ENCODE results near the gene GNAI2.
A peak's percentile ranks its signal among the peaks of the same experiment; 100 is the strongest.
"Not testable (repeated sequence)": the region's sequence is repeated elsewhere in the genome, so short reads cannot be mapped to it uniquely, and the experiment has no call there.

GNAI2 gene

GRCh38 chr3:50264383-50264963, 28.5 kb downstream of the GNAI2 start:
- no peak for DNase-seq (ENCODE audit: low spot score)

GRCh38 chr3:50264964-50265485, 29.0 kb downstream of the GNAI2 start:
- no peak for DNase-seq (ENCODE audit: low spot score)

DNA sequence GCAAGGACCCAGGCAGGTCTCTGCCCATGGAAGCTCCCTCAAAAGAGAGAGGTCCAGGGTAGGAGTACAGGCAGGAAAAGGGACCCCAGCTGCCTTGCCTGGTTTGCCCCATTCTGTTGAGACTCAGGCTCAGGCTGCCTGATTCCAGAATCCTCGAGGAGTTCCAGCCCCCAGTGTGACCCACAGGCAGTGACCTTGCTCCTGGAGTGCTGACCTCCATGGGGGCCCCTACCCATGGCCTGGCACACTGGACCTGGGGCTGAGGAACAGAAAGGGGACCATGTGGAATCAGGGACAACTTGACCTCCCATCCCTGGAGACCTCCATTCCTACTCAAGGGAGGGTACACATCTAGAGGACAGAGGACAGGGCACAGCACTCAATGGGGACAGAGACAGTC, 29.6 kb downstream of the GNAI2 start:
- DNase-seq (ENCODE audit: low spot score), result no peak

DNA sequence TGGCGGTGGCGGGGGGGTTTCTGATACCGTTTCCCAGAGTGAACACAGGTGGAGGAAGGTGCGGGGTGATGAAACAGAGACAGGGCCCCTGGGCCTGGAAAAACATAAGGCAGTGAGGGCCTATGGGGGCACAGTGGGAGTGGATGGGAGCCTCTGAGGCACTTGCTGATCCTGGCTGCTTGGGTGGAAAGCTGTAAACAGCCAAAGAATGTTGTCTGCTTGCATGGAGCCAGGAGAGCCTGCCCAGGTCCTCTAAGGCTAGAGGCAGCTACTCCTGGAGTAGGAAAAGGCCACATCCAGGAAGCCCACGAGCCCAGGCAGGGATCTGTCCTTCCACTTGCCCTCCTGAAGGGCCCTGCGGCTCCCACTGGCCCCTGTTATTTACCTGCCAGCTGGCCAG, 30.0 kb downstream of the GNAI2 start:
- DNase-seq (ENCODE audit: low spot score), result no peak

DNA sequence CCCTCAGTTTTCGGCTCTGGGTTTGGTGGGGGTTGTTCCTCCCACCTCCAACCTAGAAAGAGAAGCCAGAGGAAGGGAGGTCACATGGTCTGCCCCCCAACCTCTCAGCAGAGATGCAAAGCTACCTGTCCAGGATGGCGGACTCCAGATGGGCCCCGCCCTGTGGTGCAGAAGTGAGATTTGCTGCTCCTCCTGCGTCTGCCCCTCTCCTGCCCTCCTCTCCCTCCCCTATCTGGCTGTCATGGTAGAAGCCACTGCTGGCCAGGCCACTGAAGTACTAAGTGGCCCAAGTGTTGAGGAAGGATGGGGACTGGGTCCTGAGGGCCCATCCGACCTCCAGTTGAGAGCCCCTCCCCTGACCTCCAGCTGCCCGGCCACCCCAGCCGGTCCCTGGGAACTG, 30.8 kb downstream of the GNAI2 start:
- DNase-seq (ENCODE audit: low spot score), result no peak

DNA sequence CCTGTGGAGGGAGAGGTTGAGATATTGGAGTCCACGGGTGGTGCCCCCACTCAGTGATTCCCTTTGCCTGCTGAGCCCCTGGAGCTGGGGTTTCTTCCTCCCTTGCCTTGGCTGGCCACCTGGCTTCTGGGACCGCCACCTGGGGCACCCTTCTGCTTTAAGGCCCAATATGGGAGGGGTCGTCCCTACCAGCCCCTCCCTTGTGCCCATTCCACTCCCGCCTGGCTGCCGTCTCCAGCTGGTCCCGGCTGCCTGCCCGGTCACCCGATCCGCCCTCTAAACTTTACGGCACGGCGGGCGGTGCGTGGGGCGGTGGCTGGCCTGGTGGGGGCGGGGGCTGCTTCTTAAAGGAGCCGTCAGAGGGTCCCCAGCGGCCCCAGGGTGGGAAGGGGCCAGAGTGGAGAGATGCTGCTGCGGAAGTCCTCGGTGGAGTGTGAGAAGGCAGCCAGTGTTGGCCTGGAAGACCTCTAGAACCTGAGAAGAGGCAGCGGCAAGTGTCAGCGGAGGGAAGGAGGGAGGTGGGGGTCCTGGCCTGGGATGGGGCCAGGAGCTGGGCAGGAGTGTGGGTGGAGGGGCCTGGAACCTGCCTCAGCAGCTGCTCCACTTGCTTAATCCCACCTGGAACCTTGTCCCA, 31.4 kb downstream of the GNAI2 start:
- no peak for DNase-seq (ENCODE audit: low spot score)

- no peak for DNase-seq (ENCODE audit: low spot score)
Measured at GRCh38 chr3:50268276-50268675, 32.3 kb downstream of the GNAI2 start.

- no peak for DNase-seq (ENCODE audit: low spot score)
Measured at GRCh38 chr3:50268703-50269451, 32.9 kb downstream of the GNAI2 start, which contains the start of gene SEMA3B. TSS of gene SEMA3B (plus strand) at chr3:50269147. CDS start at chr3:50269241, 94 bp downstream.

- DNase-seq (ENCODE audit: low spot score), result no peak
Measured at GRCh38 chr3:50269460-50269859, 33.5 kb downstream of the GNAI2 start.

GRCh38 chr3:50269977-50270413, 34.0 kb downstream of the GNAI2 start:
- no peak for DNase-seq (ENCODE audit: low spot score)

- DNase-seq (ENCODE audit: low spot score), result no peak
Measured at GRCh38 chr3:50270422-50271224, 34.6 kb downstream of the GNAI2 start.

DNA sequence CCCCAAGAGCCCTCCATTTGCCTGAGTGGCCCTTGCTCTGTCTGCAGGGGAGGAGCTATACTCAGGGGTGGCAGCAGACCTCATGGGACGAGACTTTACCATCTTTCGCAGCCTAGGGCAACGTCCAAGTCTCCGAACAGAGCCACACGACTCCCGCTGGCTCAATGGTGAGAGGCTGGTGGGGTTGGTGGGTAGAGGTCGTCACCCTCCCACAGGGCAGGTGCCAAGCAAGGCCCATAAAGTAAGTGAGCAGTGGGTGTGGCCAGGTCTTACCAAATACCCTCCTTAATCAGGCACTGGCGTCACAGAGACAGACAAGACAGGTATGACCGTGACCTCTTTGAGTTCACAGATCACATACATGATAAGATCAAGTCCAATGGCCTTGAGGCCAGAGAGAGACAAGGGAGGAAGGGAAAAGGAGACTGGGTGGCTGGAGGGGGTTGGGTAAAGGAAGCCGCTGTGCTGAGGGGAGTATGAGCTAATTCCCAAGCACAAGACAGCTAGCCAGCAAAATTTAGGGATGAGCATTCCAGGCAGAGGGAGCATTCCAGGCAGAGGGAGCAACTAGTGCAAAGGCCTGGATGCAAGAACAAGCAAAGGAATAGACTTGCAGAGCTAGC, 35.4 kb downstream of the GNAI2 start:
- DNase-seq (ENCODE audit: low spot score), result no peak

- DNase-seq (ENCODE audit: low spot score), result not testable (repeated sequence)
Measured at GRCh38 chr3:50272538-50272910, 36.5 kb downstream of the GNAI2 start.

DNA sequence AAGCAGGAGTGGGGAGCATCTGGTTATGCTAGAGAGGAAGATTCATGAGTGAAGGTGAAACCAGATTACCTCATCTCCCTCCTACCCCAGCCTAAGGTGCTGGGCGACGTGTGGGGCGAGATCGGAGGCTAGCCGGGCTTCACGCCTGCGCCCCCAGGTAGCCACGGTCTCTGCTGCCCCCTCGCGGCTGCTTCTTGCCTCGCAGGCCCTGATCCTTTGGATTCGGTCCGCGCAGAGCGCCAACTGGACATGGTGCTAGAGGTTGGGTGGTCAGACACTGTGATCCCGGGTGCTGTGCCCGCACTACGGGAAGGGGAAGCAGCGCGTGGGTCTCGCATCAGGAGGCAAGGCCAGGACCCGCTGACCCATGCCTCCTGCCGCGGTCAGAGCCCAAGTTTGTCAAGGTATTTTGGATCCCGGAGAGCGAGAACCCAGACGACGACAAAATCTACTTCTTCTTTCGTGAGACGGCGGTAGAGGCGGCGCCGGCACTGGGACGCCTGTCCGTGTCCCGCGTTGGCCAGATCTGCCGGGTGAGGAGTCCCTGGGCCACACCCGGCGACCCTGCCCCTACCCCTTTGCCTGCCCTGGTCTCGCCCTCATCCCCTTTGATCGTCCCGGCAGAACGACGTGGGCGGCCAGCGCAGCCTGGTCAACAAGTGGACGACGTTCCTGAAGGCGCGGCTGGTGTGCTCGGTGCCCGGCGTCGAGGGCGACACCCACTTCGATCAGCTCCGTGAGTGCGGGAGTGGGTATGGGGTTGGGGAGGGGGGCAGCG, 37.1 kb downstream of the GNAI2 start:
- DNase-seq (ENCODE audit: low spot score), result peak; percentile 69

GRCh38 chr3:50273689-50274065, 37.7 kb downstream of the GNAI2 start:
- DNase-seq (ENCODE audit: low spot score), result no peak

GRCh38 chr3:50274371-50275104, 38.5 kb downstream of the GNAI2 start:
- peak; percentile 56 for DNase-seq (ENCODE audit: low spot score)

DNA sequence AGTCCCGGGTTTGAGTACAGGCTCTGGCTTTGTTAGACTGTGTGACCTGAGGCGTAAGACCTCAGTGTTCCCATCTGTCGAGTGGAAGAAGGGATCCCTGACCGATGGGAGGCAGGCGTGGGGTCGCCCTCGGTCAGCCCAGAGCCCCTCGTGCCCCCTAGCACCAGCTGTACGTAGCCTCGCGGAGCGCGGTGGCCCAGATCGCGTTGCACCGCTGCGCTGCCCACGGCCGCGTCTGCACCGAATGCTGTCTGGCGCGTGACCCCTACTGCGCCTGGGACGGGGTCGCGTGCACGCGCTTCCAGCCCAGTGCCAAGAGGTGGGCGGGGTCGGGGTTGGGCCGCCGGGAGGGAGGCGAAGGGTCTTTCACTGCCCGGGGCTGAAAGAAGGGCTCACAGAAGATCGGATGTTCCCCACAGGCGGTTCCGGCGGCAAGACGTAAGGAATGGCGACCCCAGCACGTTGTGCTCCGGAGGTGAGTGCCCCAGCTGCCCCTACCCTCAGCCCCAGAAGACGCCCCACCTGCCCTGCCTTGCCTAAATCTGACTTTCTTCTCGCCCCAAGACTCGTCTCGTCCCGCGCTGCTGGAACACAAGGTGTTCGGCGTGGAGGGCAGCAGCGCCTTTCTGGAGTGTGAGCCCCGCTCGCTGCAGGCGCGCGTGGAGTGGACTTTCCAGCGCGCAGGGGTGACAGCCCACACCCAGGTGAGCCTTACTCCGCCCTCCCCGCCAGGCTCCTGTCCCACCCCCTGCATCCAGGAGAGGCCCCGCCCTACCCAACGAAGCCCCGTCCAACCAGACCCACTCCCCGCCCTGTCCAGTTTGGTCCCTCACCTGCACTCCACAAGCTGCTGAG, 39.4 kb downstream of the GNAI2 start:
- DNase-seq (ENCODE audit: low spot score), result no peak

GRCh38 chr3:50275996-50276761, 40.2 kb downstream of the GNAI2 start:
- DNase-seq (ENCODE audit: low spot score), result no peak

DNA sequence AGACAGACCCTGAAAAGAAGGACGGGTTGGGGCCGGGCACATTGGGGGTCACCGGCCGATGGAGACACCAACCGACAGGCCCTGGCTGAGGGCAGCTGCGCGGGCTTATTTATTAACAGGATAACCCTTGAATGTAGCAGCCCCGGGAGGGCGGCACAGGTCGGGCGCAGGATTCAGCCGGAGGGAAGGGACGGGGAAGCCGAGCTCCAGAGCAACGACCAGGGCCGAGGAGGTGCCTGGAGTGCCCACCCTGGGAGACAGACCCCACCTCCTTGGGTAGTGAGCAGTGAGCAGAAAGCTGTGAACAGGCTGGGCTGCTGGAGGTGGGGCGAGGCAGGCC, 40.7 kb downstream of the GNAI2 start:
- no peak for DNase-seq (ENCODE audit: low spot score)
